AG10803 (cell line): ENCODE measurements around the gene KCNK5.

Experiments
- DNase-seq: peaks from one replicate; pipeline ENCODE4 v3.0.0; 2010; ENCODE audit warnings: low read depth
- H3K4me3 ChIP-seq: 2 replicates; pipeline ENCODE4 v1.5.1; 2011; ENCODE audit warnings: mild to moderate bottlenecking, low read length, control low read depth
- TF ChIP-seq, protein P1 (sequence below): conservative IDR thresholded peaks from 2 replicates; pipeline ENCODE4 v1.5.1; 2011; ENCODE audit warnings: mild to moderate bottlenecking, low read length, control low read depth, inconsistent platforms

Gene KCNK5

DNA sequence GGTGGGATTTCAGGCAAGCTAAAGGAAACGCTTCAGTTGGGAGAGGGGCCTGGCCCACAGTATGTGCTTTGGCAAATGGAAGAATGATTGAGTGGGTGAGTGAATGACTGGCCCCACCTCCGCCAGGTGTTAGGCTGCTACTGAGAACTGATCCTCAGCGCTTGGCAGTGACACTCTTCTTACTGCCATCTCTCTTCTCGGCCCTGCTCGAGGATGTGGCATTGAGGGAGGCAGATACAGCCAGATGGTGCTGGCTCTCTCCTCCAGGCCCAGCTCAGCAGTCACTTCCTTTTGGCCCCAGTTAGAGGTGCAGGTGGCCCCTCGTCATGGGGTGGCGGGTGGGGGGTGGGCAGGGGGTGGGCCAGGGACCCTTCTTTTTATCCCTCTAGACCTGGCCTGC lies 38.9 kb upstream of the KCNK5 start:
- DNase-seq, result no peak
- H3K4me3 ChIP-seq, result no peak overlapping the region
- TF ChIP-seq, protein P1, sequence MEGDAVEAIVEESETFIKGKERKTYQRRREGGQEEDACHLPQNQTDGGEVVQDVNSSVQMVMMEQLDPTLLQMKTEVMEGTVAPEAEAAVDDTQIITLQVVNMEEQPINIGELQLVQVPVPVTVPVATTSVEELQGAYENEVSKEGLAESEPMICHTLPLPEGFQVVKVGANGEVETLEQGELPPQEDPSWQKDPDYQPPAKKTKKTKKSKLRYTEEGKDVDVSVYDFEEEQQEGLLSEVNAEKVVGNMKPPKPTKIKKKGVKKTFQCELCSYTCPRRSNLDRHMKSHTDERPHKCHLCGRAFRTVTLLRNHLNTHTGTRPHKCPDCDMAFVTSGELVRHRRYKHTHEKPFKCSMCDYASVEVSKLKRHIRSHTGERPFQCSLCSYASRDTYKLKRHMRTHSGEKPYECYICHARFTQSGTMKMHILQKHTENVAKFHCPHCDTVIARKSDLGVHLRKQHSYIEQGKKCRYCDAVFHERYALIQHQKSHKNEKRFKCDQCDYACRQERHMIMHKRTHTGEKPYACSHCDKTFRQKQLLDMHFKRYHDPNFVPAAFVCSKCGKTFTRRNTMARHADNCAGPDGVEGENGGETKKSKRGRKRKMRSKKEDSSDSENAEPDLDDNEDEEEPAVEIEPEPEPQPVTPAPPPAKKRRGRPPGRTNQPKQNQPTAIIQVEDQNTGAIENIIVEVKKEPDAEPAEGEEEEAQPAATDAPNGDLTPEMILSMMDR, result no peak

DNA sequence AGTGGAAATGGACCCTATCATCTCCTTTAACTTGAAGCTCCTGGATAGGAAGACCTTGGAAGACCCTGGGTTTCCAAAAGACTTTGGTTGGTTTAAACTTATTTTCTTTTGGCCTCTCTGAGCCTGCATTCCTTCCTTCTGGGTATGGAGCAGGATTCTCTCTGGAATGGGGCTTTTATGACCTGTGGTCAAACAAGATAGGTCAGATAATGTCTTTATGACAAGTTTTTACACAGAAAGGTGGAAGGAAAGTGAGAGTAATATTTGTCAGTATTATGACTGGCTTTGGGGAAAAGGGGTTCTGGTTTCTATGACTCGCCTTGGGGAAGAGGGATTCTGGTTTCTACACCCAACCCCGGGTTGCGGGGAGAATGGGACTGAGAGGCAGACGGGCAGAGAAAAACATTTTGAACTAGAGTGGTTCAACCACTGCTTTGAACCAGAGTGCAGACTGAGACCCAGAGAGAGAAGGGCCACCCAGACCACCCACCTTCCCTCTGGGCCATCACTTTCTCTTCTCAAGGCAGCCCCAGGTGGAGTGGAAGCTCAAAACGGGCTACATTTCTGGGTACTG lies 37.6 kb upstream of the KCNK5 start:
- TF ChIP-seq, protein P1, result no peak
- no peak overlapping the region for H3K4me3 ChIP-seq
- no peak for DNase-seq

DNA sequence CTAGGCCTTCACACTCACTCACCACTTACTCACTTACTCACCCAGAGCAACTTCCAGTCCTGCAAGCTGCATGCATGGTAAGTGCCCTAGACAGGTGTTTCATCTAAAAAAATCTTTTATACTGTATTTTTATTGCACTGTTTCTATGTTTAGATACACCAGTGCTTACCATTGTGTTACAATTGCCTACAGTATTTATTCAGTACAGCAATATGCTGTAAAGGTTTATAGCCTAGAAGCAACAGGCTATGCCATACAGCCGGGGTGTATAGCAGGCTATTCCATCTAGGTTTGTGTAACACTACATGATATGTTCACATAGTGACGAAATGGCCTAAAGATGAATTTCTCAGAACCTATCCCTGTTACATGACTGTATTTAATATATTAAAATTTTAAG lies 37.1 kb upstream of the KCNK5 start:
- TF ChIP-seq, protein P1, result no peak
- DNase-seq, result no peak

DNA sequence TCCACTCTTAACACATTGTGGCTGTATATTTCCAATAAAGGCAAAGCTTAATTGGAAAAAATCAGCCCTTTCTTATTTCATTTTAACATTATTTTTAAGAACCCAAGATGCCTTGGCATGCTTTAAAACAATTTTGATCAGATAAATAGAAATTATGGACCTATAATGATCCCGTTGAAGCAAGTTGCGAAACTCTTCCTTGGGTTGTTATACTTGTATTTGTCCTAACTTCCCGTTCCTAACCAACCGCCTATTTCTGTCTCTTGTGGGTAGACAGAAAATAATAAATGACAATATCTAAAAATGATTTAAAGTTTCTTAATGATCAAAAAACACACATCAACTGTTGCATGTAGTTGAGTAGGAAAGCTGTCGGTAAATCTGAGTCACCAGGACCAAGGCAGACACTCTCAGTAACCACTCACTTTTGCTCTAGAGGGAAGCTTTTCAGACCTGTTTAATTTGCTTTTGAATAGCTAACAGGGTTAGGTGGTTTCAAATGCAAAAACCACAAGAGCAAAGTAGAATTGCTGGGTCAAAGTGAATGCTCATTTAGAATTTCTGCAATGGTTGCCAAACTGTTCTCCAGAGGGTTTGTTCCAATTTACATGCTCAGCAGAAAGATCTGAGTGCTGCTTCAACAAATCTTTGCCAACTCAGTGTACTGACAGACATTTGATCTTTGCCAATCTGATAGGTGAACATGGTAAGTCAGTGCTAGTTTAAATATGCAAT lies 34.2 kb upstream of the KCNK5 start:
- no peak for DNase-seq
- TF ChIP-seq, protein P1, result no peak
- no peak overlapping the region for H3K4me3 ChIP-seq

More for the DNA sequence above, 37.1 kb upstream of the KCNK5 start:
- no peak overlapping the region for H3K4me3 ChIP-seq

DNA sequence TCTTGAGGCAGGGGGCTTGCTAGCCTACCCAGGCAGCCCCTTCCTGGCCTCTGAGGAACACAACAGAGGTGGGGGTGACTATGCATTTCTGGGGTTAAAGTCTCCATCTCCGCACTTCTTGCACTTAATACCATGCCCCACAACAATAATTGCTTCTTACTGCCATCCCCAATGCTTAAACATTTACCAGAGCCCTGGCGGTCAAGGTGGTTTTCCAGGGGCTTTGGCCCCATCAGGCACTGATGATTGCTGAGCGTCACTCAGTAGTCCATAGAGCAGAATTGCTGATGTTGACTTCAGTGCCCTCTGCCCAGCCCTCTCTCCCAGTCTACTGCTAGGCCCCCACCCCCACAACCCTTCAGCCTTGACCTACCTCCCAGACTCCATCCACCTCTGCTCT lies 32.5 kb upstream of the KCNK5 start:
- no peak for DNase-seq
- no peak overlapping the region for H3K4me3 ChIP-seq
- TF ChIP-seq, protein P1, result no peak

DNA sequence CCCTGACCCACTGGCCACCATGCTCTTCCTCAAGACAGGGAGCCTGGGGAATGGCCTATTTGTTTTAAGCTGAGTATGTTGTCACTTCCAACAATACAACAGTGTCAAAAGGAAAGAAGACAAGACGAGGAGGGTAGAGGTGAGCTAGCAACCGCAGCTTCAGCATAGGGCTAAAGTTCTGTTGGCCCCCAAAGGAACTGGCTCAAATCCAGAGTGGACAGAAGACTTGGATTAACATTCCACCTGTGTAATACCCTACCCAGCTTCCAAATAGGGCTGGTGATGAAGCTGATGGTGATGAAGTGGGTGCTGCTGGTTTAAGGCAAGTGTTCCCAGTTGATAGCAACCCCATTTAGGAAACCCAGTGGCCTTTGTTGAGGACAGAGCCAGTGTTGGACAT lies 31.7 kb upstream of the KCNK5 start:
- TF ChIP-seq, protein P1, result no peak
- no peak for DNase-seq
- no peak overlapping the region for H3K4me3 ChIP-seq

DNA sequence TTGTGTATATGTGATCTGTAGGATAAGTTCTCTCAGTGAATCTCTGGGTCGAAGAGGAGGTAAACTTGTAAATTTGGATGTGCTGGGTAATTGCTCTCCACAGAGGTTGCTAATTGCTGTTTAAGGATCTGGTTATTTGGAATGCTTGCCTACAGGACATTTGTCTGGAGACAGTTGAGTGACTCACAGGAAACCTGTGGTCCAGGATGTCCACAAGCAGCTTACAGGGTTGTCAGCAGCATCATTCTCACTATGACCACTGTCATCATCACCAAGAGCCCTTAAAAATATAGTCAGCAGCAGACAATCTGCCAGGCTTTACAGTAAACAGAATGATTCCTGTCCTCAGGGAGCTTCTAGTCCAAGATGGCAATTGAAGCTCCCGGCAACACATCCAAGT lies 31.2 kb upstream of the KCNK5 start:
- no peak for DNase-seq
- TF ChIP-seq, protein P1, result no peak
- H3K4me3 ChIP-seq, result no peak overlapping the region
